Activated CD4-positive, alpha-beta memory T cell treated with anti-CD3 and anti-CD28 coated beads for 36 hours (primary cell): ENCODE data around the gene DEXI. TPM values are rescaled to one million over a fixed set of nuclear protein-coding genes. Genes with fewer than 3 reads are reported as not detected.

ENCODE experiments used
- CTCF ChIA-PET: fragments of 350-600 bp; sonication (Branson Sonifier 250); formaldehyde crosslinking; loops from one replicate; lab custom pipeline; 2021; ENCODE audit warnings: antibody characterized with exemption, inconsistent platforms; lab: Charles Lee
- POLR2A ChIA-PET: fragments of 350-600 bp; sonication (Branson Sonifier 250); formaldehyde crosslinking; loops from one replicate; lab custom pipeline; 2021; ENCODE audit warnings: antibody characterized with exemption; lab: Charles Lee
- DNase-seq: peaks from one replicate; pipeline ENCODE4 v3.0.0-alpha.2; 2020
- H3K27ac Mint-ChIP-seq: one replicate; pipeline ENCODE4 v1.8.0; 2021; ENCODE audit warnings: mixed read lengths
- H3K27me3 Mint-ChIP-seq: one replicate; pipeline ENCODE4 v1.8.0; 2021; ENCODE audit warnings: mixed read lengths
- H3K36me3 Mint-ChIP-seq: one replicate; pipeline ENCODE4 v1.8.0; 2021; ENCODE audit warnings: mixed read lengths
- H3K4me1 Mint-ChIP-seq: one replicate; pipeline ENCODE4 v1.8.0; 2021; ENCODE audit warnings: low read depth, mixed read lengths
- H3K4me3 Mint-ChIP-seq: one replicate; pipeline ENCODE4 v1.8.0; 2021; ENCODE audit warnings: mild to moderate bottlenecking, mixed read lengths
- H3K9me3 Mint-ChIP-seq: one replicate; pipeline ENCODE4 v1.8.0; 2021; ENCODE audit warnings: mixed read lengths
- intact Hi-C: fragments of 100-400 bp; cut with micrococcal nuclease; formaldehyde crosslinking; loops from one replicate; pipeline ENCODE4 v1.15.1; 2023
- total RNA-seq, 2 experiments: library from RNA; stranded (reverse); gene quantifications; one replicate each; pipeline ENCODE4 v1.2.3, GENCODE V29; 2021

DEXI gene
- total RNA-seq, 2 experiments from 2014 or later = 35.1 to 38.2 TPM

- H3K27me3 Mint-ChIP-seq = no peaks in the 10 kb centered on the region
- peaks cover 73% of the 10 kb centered on the region for H3K4me1 Mint-ChIP-seq
- H3K27ac Mint-ChIP-seq = peak overlapping the region; percentile 87
- DNase-seq = peak; percentile 65
- ChIA-PET POLR2A (interaction anchor here (0.6 to 2.8 kb wide), 10 partner anchors 9 to 609 kb away, joined by 3 to 15 read pairs (median 4); partner anchors contain the start of gene SOCS1), CTCF (interaction anchor here (0.6 to 1.8 kb wide), 9 partner anchors 7 to 449 kb away, joined by 3 to 7 read pairs (median 4); partner anchors contain the start of gene SOCS1)
- intact Hi-C loops = loop anchor here (1.0 kb wide), 1 partner anchor 7 kb away; no protein-coding TSS in a partner anchor
- peak overlapping the region; percentile 7 for H3K4me3 Mint-ChIP-seq
- peaks cover 18% of the 10 kb centered on the region for H3K36me3 Mint-ChIP-seq
- no peaks in the 10 kb centered on the region for H3K9me3 Mint-ChIP-seq
Measured at GRCh38 chr16:10957771-10958482, 15.7 kb upstream of the DEXI start.

DNA sequence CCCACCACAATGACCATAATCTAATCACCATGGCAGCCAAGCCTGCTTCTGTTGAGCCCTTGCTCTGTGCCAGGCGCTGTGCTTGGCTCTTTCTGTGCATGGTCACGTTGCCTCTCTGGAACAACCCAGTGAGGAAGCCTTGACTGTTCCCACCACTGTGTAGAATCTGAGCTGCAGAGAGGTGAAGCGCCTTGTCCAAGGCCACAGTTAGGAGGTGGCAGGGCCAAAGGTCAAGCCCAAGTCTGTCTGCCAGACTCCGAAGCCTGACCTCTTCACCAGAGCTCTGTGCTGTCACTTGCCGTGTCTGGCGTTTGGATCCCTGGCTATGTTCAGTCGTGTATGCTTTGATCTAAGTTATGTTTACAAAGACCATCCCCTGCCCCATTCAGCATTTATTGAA is 12.6 kb upstream of the DEXI start:
- DNase-seq = no peak
- H3K9me3 Mint-ChIP-seq = no peaks in the 10 kb centered on the region
- no peaks in the 10 kb centered on the region for H3K27me3 Mint-ChIP-seq
- H3K27ac Mint-ChIP-seq = peak overlapping the region; percentile 21
- no peak overlapping the region for H3K4me3 Mint-ChIP-seq
- H3K4me1 Mint-ChIP-seq = peaks cover 58% of the 10 kb centered on the region
- ChIA-PET POLR2A (interaction anchor here (1.0 to 1.4 kb wide), 3 partner anchors 9 to 18 kb away, joined by 3 to 7 read pairs (median 3); no protein-coding TSS in a partner anchor), CTCF (interaction anchor here (0.8 to 7.8 kb wide), 18 partner anchors 9 to 710 kb away, joined by 3 to 62 read pairs (median 4); partner anchors contain the start of gene SOCS1)
- intact Hi-C loops = loop anchor here (1.0 to 5.0 kb wide), 2 partner anchors 32 to 450 kb away; no protein-coding TSS in a partner anchor
- peaks cover 7% of the 10 kb centered on the region for H3K36me3 Mint-ChIP-seq

DNA sequence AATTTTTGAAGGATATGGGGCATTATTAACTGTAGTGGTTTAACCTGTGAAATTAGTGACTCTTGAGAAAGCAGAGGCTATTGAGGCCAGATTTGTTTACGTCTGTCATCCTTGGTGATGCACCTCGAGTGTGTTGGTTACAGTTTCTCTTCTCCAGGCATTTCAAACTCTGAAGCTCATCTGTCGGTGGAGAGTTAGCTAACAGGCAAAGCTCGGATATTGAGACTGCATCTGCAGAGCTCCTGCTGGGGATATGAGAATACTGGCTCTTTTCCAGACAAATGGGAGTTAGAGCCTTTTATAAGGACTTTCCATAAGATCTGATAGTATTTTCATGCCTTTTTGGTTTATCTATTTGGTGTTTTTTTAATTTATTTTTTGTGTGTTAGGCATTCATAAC is 8.8 kb upstream of the DEXI start:
- Mint-ChIP-seq H3K27ac (no peak overlapping the region), H3K36me3 (no peaks in the 10 kb centered on the region), H3K9me3 (no peaks in the 10 kb centered on the region), H3K4me3 (no peak overlapping the region), H3K27me3 (no peaks in the 10 kb centered on the region), H3K4me1 (peaks cover 58% of the 10 kb centered on the region)
- ChIA-PET CTCF (interaction anchor here (1.0 to 7.8 kb wide), 3 partner anchors 9 to 454 kb away, joined by 3 to 62 read pairs (median 3); partner anchors contain the start of gene DEXI), POLR2A (interaction anchor here (0.6 to 1.2 kb wide), 2 partner anchors 13 to 653 kb away, joined by 3 to 5 read pairs; no protein-coding TSS in a partner anchor)
- intact Hi-C loops = loop anchor here (5.0 kb wide), 1 partner anchor 36 kb away; no protein-coding TSS in a partner anchor
- DNase-seq = no peak

- Mint-ChIP-seq H3K27me3 (no peaks in the 10 kb centered on the region), H3K4me1 (peaks cover 59% of the 10 kb centered on the region), H3K36me3 (no peaks in the 10 kb centered on the region), H3K27ac (no peak overlapping the region), H3K4me3 (no peak overlapping the region), H3K9me3 (no peaks in the 10 kb centered on the region)
- POLR2A ChIA-PET = interaction anchor here (0.6 to 1.2 kb wide), 2 partner anchors 14 to 654 kb away, joined by 3 to 5 read pairs; no protein-coding TSS in a partner anchor
- CTCF ChIA-PET = interaction anchor here (0.5 to 7.8 kb wide), 4 partner anchors 14 to 847 kb away, joined by 3 to 62 read pairs (median 5); partner anchors contain the start of gene ZC3H7A
- DNase-seq = no peak
- intact Hi-C loops = loop anchor here (5.0 kb wide), 1 partner anchor 37 kb away; no protein-coding TSS in a partner anchor
Measured at GRCh38 chr16:10950393-10950792, 8.1 kb upstream of the DEXI start.

DNA sequence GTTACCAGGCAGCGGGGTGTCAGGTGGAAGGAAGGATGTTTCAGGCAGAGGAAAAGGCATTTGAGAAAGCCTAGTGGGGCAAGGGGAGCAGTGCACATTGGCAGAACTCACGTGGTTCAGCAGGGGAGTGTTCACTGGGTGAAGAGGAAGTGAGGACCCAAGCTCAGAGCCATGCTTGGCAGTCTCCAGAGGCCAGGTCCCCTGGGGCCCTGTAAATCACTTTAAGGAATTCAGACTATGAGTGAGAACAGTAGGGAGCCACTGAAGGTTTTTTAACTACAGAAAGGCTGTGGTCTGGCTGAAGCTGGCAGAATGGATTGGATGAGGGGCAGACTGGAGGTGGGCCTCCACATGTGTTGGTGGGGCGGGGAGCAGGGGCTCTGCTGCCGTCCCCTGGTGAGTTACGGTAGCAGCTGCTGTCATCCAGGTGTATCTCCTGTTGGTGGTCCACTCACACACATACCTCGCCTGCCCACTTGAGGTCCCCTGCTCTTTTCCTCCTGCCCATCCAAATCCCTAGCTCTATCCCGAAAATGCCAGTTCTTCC is 7.2 kb upstream of the DEXI start:
- CTCF ChIA-PET = interaction anchor here (0.5 to 7.8 kb wide), 3 partner anchors 15 to 848 kb away, joined by 3 to 62 read pairs (median 4); partner anchors contain the start of gene ZC3H7A
- Mint-ChIP-seq H3K27me3 (no peaks in the 10 kb centered on the region), H3K9me3 (no peaks in the 10 kb centered on the region), H3K27ac (peak overlapping the region; percentile 42), H3K4me3 (no peak overlapping the region), H3K4me1 (peaks cover 56% of the 10 kb centered on the region), H3K36me3 (no peaks in the 10 kb centered on the region)
- POLR2A ChIA-PET = interaction anchor here (0.8 to 1.4 kb wide), 2 partner anchors 15 to 206 kb away, joined by 3 to 4 read pairs; partner anchors contain the start of gene NUBP1
- DNase-seq = peak; percentile 69
- intact Hi-C loops = no loop called here

DNA sequence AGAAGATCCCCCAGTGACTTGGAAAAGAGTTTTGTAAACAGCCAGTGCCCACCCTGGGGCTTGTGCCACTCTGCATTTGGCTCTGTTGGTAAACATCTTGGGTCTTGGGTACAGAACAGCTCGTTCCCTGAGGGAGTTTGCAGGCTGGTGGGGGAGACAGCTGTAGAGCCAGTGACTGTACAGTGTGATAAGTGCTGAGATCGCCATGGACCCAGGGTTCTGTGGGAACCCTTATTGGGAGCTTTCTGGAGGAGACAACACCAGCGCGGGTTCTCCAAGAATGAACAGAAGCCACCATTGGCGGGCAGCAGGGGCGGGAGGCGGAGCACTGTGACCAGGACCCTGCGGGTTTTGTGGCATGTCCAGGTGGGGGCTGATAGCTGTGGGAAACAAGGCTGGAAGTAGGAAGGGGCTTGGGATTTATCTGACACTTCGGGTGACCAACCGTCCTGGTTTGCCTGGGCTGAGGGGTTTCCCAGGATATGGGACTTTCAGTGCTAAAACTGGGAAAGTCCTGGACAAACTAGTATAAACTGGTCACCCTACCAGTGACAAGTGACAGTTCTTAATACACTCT is 5.0 kb upstream of the DEXI start:
- Mint-ChIP-seq H3K27ac (no peak overlapping the region), H3K27me3 (no peaks in the 10 kb centered on the region), H3K9me3 (no peaks in the 10 kb centered on the region), H3K36me3 (no peaks in the 10 kb centered on the region), H3K4me3 (no peak overlapping the region), H3K4me1 (peaks cover 62% of the 10 kb centered on the region)
- CTCF ChIA-PET = interaction anchor here (0.8 to 1.8 kb wide), 2 partner anchors 17 to 409 kb away, joined by 3 to 5 read pairs; no protein-coding TSS in a partner anchor
- intact Hi-C loops = no loop called here
- POLR2A ChIA-PET = interaction anchor here (0.5 kb wide), 1 partner anchor 307 kb away, joined by 3 read pairs; no protein-coding TSS in a partner anchor
- DNase-seq = no peak

DNA sequence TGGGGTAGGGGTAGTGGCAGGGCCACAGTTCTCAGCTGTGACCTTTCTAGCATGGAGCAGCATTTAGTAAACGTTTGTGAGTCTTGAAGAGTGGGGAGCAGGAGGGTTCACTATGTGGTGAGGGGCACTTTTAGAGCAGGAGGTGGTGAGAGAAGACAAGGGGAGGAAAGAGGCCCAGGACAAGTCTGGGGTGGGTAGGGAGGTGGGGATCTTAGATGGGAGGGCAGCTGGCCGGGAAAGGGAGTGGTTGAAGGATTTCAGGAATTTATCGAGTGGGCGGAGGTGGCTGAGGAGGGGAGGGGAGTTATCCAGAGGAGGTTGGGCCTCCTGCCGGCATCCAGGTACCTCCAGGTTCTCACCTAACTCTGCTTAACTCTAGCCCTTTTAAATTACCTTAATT is 4.0 kb upstream of the DEXI start:
- no peak for DNase-seq
- Mint-ChIP-seq H3K27ac (no peak overlapping the region), H3K4me3 (no peak overlapping the region), H3K27me3 (no peaks in the 10 kb centered on the region), H3K4me1 (peaks cover 59% of the 10 kb centered on the region), H3K9me3 (no peaks in the 10 kb centered on the region), H3K36me3 (no peaks in the 10 kb centered on the region)
- ChIA-PET POLR2A (no interaction called here), CTCF (interaction anchor here (1.8 kb wide), 1 partner anchor 18 kb away, joined by 5 read pairs; no protein-coding TSS in a partner anchor)
- intact Hi-C loops = no loop called here

DNA sequence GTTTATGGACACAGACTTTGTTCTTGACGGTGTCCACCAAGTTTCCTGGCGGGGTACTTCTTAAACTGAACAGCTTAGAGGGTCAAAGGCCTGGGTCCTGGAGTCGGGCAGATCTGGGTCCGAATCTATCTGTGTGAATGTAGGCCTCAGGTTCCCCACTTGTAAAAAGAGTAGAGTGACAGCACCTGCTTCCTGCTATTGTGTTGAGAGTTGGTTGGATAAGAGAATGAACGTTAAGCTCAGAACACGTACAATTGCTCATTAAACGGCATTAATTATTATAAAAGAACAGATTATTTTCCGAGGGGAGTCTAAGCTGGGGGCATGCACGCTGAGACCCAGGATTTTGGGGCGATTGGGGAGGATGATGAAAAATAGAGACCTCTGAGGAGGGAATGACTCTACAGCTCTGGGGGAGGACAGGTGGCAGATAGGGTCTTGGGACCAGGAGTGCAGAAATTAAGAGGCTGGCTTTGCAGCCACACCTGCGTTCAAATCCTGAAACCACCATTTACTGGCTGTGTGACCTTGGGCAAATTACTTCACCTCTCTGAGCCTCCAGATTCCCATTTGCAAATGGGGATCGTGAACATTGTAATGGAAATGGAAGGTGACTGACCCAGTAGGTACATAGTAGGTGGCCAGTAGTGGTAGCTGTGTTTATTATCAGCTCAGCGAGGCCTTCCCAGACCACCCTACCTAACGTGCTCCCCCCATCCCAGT is 3.0 kb upstream of the DEXI start:
- Mint-ChIP-seq H3K9me3 (no peaks in the 10 kb centered on the region), H3K4me3 (peak overlapping the region; percentile 85), H3K27me3 (no peaks in the 10 kb centered on the region), H3K4me1 (peaks cover 60% of the 10 kb centered on the region), H3K36me3 (peaks cover 1% of the 10 kb centered on the region), H3K27ac (peak overlapping the region; percentile 57)
- DNase-seq = no peak
- CTCF ChIA-PET = interaction anchor here (0.8 to 1.7 kb wide), 3 partner anchors 9 to 273 kb away, joined by 3 to 6 read pairs (median 4); no protein-coding TSS in a partner anchor
- intact Hi-C loops = no loop called here
- POLR2A ChIA-PET = interaction anchor here (1.1 kb wide), 1 partner anchor 312 kb away, joined by 5 read pairs; no protein-coding TSS in a partner anchor

DNA sequence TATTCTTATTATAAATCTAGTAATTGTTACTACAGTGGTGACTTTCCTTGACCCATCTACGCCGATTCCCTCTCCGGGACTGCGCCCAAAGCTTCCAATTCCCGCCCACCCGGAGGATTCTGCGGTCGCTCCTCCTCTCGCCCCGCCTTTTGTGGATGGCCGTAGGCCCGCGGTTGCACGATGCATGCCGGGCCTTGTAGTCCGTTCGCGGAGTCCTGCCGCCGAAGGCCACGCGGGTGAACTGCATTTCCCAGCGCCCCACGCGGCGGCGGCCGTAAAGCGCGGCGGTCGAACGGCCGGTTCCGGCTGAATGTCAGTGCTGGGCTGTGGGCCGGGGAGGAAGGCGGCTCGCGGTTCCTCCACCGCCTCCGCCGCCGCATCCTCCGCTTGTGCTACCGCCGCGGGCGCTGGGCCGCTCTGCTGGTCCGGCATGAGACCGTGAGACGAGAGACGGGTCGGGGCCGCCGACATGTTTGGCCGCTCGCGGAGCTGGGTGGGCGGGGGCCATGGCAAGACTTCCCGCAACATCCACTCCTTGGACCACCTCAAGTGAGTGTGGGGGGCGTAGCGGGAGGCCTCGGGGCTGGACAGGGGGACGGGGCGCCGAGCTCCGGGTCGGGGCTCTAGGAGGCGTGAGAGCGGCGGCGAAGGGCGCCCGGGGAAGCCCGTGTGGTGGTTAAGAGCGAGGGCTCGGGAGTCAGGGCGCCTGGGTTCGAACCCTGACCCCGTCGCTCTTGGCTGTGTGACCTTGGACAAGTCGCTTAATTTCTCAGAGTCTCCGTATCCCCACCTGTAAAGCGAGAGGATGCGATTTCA is 2.2 kb upstream of the DEXI start, which contains the start of gene CLEC16A:
CLEC16A (plus strand) TSS at position 316 of the 816 bp plus-strand sequence; CDS start at position 470, 154 bp downstream.
- POLR2A ChIA-PET = interaction anchor here (0.6 to 1.1 kb wide), 2 partner anchors 74 to 313 kb away, joined by 4 to 5 read pairs; no protein-coding TSS in a partner anchor

GRCh38 chr16:10943064-10943353 is 741 bp upstream of the DEXI start:
- intact Hi-C loops = loop anchor here (2.0 to 5.0 kb wide), 3 partner anchors 198 to 974 kb away; partner anchors contain the start of gene GSPT1
- H3K27ac Mint-ChIP-seq = no peak overlapping the region
- ChIA-PET CTCF (no interaction called here), POLR2A (no interaction called here)
- peak overlapping the region; percentile 70 for H3K4me3 Mint-ChIP-seq
- H3K36me3 Mint-ChIP-seq = peaks cover 9% of the 10 kb centered on the region
- peaks cover 66% of the 10 kb centered on the region for H3K4me1 Mint-ChIP-seq
- H3K9me3 Mint-ChIP-seq = no peaks in the 10 kb centered on the region
- H3K27me3 Mint-ChIP-seq = no peaks in the 10 kb centered on the region
- DNase-seq = no peak

More for the DNA sequence above, 2.2 kb upstream of the DEXI start, which contains the start of gene CLEC16A:
- H3K27me3 Mint-ChIP-seq = no peaks in the 10 kb centered on the region
- peaks cover 60% of the 10 kb centered on the region for H3K4me1 Mint-ChIP-seq
- intact Hi-C loops = loop anchor here (5.0 kb wide), 2 partner anchors 432 to 973 kb away; partner anchors contain the start of gene GSPT1
- peak within 1 kb of the TSS; percentile 57 for H3K27ac Mint-ChIP-seq
- CTCF ChIA-PET = interaction anchor here (0.8 to 1.7 kb wide), 2 partner anchors 120 to 274 kb away, joined by 3 to 6 read pairs; no protein-coding TSS in a partner anchor
- no peaks in the 10 kb centered on the region for H3K9me3 Mint-ChIP-seq
- H3K36me3 Mint-ChIP-seq = peaks cover 5% of the 10 kb centered on the region
- peak within 1 kb of the TSS; percentile 85 for H3K4me3 Mint-ChIP-seq
- peak; percentile 97 for DNase-seq
